Liver (tissue), 3 donors: ENCODE measurements around the gene CLRN3.

Experiments used
- ATF3 ChIP-seq: IDR thresholded peaks from 2 replicates; pipeline ENCODE4 v1.6.1; 2016; ENCODE audit warnings: antibody characterized with exemption
- GABPA ChIP-seq, 2 donors: IDR thresholded peaks in 1 of 2; conservative IDR thresholded peaks in 1 of 2; 2 replicates each; pipeline ENCODE4 v1.6.1; 2016; ENCODE audit warnings: antibody characterized with exemption in 2 of 2, mild to moderate bottlenecking in 1 of 2, moderate library complexity in 1 of 2
- RAD21 ChIP-seq, 2 donors: IDR thresholded peaks; 2 replicates each; pipeline ENCODE4 v1.6.1; 2016; ENCODE audit warnings: antibody characterized with exemption in 2 of 2, mild to moderate bottlenecking in 2 of 2
- REST ChIP-seq: IDR thresholded peaks from 2 replicates; pipeline ENCODE4 v1.6.1; 2016; ENCODE audit warnings: antibody characterized with exemption, mild to moderate bottlenecking
- SP1 ChIP-seq: IDR thresholded peaks from 2 replicates; pipeline ENCODE4 v1.6.1; 2018; ENCODE audit warnings: antibody characterized with exemption, mild to moderate bottlenecking
- TAF1 ChIP-seq: conservative IDR thresholded peaks from 2 replicates; pipeline ENCODE4 v1.6.1; 2016; ENCODE audit warnings: antibody characterized with exemption, mild to moderate bottlenecking
- TF ChIP-seq, protein P1 (sequence below): fragments of 150-350 bp; IDR thresholded peaks from 2 replicates; pipeline ENCODE4 v1.5.1; 2017; ENCODE audit warnings: improper control_type of control experiment, low read depth, low read length; ENCODE audit not compliant: missing input control
- donor health status: healthy.
- donor health status: healthy.

GRCh38 chr10:127890832-127891334, 1.9 kb downstream of the CLRN3 start:
- TF ChIP-seq, protein P1, sequence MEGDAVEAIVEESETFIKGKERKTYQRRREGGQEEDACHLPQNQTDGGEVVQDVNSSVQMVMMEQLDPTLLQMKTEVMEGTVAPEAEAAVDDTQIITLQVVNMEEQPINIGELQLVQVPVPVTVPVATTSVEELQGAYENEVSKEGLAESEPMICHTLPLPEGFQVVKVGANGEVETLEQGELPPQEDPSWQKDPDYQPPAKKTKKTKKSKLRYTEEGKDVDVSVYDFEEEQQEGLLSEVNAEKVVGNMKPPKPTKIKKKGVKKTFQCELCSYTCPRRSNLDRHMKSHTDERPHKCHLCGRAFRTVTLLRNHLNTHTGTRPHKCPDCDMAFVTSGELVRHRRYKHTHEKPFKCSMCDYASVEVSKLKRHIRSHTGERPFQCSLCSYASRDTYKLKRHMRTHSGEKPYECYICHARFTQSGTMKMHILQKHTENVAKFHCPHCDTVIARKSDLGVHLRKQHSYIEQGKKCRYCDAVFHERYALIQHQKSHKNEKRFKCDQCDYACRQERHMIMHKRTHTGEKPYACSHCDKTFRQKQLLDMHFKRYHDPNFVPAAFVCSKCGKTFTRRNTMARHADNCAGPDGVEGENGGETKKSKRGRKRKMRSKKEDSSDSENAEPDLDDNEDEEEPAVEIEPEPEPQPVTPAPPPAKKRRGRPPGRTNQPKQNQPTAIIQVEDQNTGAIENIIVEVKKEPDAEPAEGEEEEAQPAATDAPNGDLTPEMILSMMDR: no peak
- TF ChIP-seq TAF1 (no peak), SP1 (no peak), GABPA (IDR thresholded peaks at IDR 0.05 in 1 of 2, conservative IDR thresholded peaks at IDR 0.05 in 1 of 2) (no peak), ATF3 (no peak), RAD21 (IDR thresholded peaks at IDR 0.05) (no peak), REST (no peak)
